ENCODE results near the gene TTLL3.

DNA sequence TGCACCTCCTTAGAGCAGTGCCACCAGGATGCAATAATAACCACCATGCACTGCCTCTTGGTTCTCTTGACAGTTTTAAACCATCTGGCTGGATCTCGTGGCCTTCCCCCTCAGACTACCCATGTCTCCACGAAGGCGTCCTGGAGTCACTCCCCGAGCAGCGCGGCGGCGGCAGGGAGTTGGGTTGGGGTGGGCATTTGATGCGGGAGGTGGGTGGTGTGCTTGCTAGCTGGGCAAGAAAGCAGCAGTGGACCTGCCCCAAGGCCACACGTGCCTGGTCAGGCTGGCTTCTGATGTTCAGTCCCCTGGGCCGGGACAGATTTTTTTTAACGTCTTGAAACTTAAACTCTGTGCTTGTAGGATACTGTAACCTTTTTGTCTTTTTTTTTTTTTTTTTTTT is 3.9 kb upstream of the TTLL3 start:
- TF ChIP-seq CTCF (IDR thresholded peaks at IDR 0.05) (no peak), POLR2A (IDR thresholded peaks at IDR 0.05) (no peak)

Measured in body of pancreas (tissue), 4 donors.